Mesendoderm (in vitro differentiated cells): ENCODE measurements around the gene NPVF.
A peak's percentile ranks its signal among the peaks of the same experiment; 100 is the strongest.

ENCODE experiments used
- DNase-seq: peaks from one replicate; pipeline ENCODE4 v3.0.0; 2013
- H2AK5ac ChIP-seq: 2 replicates; pipeline ENCODE4 v1.6.1; 2013; ENCODE audit warnings: low read length, inconsistent platforms
- H2BK120ac ChIP-seq: 2 replicates; pipeline ENCODE4 v1.6.1; 2013; ENCODE audit warnings: low read depth, mild to moderate bottlenecking, low read length, moderate library complexity, mixed read lengths
- H2BK15ac ChIP-seq: replicated peaks from 2 replicates; pipeline ENCODE4 v1.6.1; 2013; ENCODE audit warnings: low read depth, mild to moderate bottlenecking, moderate library complexity
- H2BK5ac ChIP-seq: 2 replicates; pipeline ENCODE4 v1.6.1; 2013; ENCODE audit warnings: low read length, inconsistent platforms
- H3K18ac ChIP-seq: 2 replicates; pipeline ENCODE4 v1.6.1; 2013; ENCODE audit warnings: mild to moderate bottlenecking, low read length, mixed read lengths
- H3K23ac ChIP-seq: one replicate; pipeline ENCODE4 v1.6.1; 2013; ENCODE audit warnings: low read length
- H3K27ac ChIP-seq: 2 replicates; pipeline ENCODE4 v1.5.1; 2013; ENCODE audit warnings: low read depth, mild to moderate bottlenecking, inconsistent platforms, low read length, moderate library complexity
- H3K27me3 ChIP-seq: 2 replicates; pipeline ENCODE4 v1.6.1; 2013; ENCODE audit warnings: low read length, control low read depth, mild to moderate bottlenecking, inconsistent platforms; ENCODE audit not compliant: insufficient read depth, poor library complexity
- H3K36me3 ChIP-seq: 2 replicates; pipeline ENCODE4 v1.6.1; 2013; ENCODE audit warnings: low read length, inconsistent platforms; ENCODE audit not compliant: control insufficient read depth, insufficient read depth
- H3K4ac ChIP-seq: one replicate; pipeline ENCODE4 v1.6.1; 2013; ENCODE audit warnings: low read depth, mild to moderate bottlenecking, low read length, moderate library complexity
- H3K4me1 ChIP-seq: 2 replicates; pipeline ENCODE4 v1.6.1; 2013; ENCODE audit warnings: low read depth, low read length, inconsistent platforms; ENCODE audit not compliant: control insufficient read depth
- H3K4me2 ChIP-seq: 2 replicates; pipeline ENCODE4 v1.6.1; 2013; ENCODE audit warnings: low read length
- H3K4me3 ChIP-seq: 2 replicates; pipeline ENCODE4 v1.5.1; 2013; ENCODE audit warnings: mild to moderate bottlenecking, low read length
- H3K56ac ChIP-seq: one replicate; pipeline ENCODE4 v1.6.1; 2013; ENCODE audit warnings: low read length
- H3K79me1 ChIP-seq: 2 replicates; pipeline ENCODE4 v1.6.1; 2013; ENCODE audit warnings: low read length, inconsistent platforms
- H3K79me2 ChIP-seq: 2 replicates; pipeline ENCODE4 v1.6.1; 2013; ENCODE audit warnings: mild to moderate bottlenecking, low read length; ENCODE audit not compliant: control insufficient read depth, insufficient read depth
- H3K9ac ChIP-seq: 2 replicates; pipeline ENCODE4 v1.6.1; 2013; ENCODE audit warnings: low read length, inconsistent platforms
- H4K5ac ChIP-seq: one replicate; pipeline ENCODE4 v1.6.1; 2013; ENCODE audit warnings: low read length
- H4K8ac ChIP-seq: one replicate; pipeline ENCODE4 v1.6.1; 2013; ENCODE audit warnings: low read depth, mild to moderate bottlenecking, control low read depth, low read length, moderate library complexity
- WGBS: extraction: QIAGEN DNeasy Blood & Tissue Kit; methylation state at CpG from one replicate; pipeline ENCODE4 v1.1.7; 2013; ENCODE audit warnings: low lambda C conversion rate, missing lambda C conversion rate; ENCODE audit not compliant: insufficient coverage; ENCODE audit errors: extremely low coverage; 5-methylcytosine and 5-hydroxymethylcytosine counted together

Gene NPVF

GRCh38 chr7:25253714-25254113 lies 25.4 kb upstream of the NPVF start:
- no peaks in the 10 kb centered on the region for H3K36me3 ChIP-seq
- H3K27me3 ChIP-seq, result no peaks in the 10 kb centered on the region
- H3K79me1 ChIP-seq, result no peaks in the 10 kb centered on the region
- H3K23ac ChIP-seq, result no peak overlapping the region
- H3K56ac ChIP-seq, result no peak overlapping the region
- no peak overlapping the region for H3K18ac ChIP-seq
- H3K9ac ChIP-seq, result no peak overlapping the region
- no peaks in the 10 kb centered on the region for H3K4me1 ChIP-seq
- H2BK5ac ChIP-seq, result no peak overlapping the region
- no peak for DNase-seq
- WGBS, result no CpG with 5 or more reads among the region's 1 CpG
- no peak overlapping the region for H3K4ac ChIP-seq
- H2AK5ac ChIP-seq, result no peak overlapping the region
- H3K4me3 ChIP-seq, result no peak overlapping the region
- H2BK15ac ChIP-seq, result no peak overlapping the region
- H3K79me2 ChIP-seq, result no peaks in the 10 kb centered on the region
- H3K4me2 ChIP-seq, result no peak overlapping the region
- no peak overlapping the region for H2BK120ac ChIP-seq
- no peak overlapping the region for H3K27ac ChIP-seq
- H4K8ac ChIP-seq, result no peak overlapping the region
- H4K5ac ChIP-seq, result no peak overlapping the region

- no peak overlapping the region for H2BK120ac ChIP-seq
- DNase-seq, result no peak
- no peaks in the 10 kb centered on the region for H3K27me3 ChIP-seq
- no peak overlapping the region for H3K4me3 ChIP-seq
- no peak overlapping the region for H3K18ac ChIP-seq
- no peak overlapping the region for H2BK15ac ChIP-seq
- no peak overlapping the region for H3K4me2 ChIP-seq
- no peaks in the 10 kb centered on the region for H3K4me1 ChIP-seq
- no peak overlapping the region for H2BK5ac ChIP-seq
- H4K8ac ChIP-seq, result no peak overlapping the region
- H3K79me2 ChIP-seq, result no peaks in the 10 kb centered on the region
- H3K79me1 ChIP-seq, result no peaks in the 10 kb centered on the region
- WGBS, result no CpG with 5 or more reads among the region's 3 CpGs
- H4K5ac ChIP-seq, result no peak overlapping the region
- no peaks in the 10 kb centered on the region for H3K36me3 ChIP-seq
- no peak overlapping the region for H3K23ac ChIP-seq
- no peak overlapping the region for H3K27ac ChIP-seq
- H3K56ac ChIP-seq, result no peak overlapping the region
- no peak overlapping the region for H3K4ac ChIP-seq
- H2AK5ac ChIP-seq, result no peak overlapping the region
- H3K9ac ChIP-seq, result no peak overlapping the region
These were observed 22.1 kb upstream of the NPVF start for GRCh38 chr7:25250386-25250785.

- H2AK5ac ChIP-seq, result no peak overlapping the region
- H3K27me3 ChIP-seq, result no peaks in the 10 kb centered on the region
- no CpG with 5 or more reads among the region's 3 CpGs for WGBS
- H3K56ac ChIP-seq, result no peak overlapping the region
- no peaks in the 10 kb centered on the region for H3K4me1 ChIP-seq
- no peak overlapping the region for H2BK15ac ChIP-seq
- no peak overlapping the region for H2BK5ac ChIP-seq
- no peak overlapping the region for H4K8ac ChIP-seq
- H2BK120ac ChIP-seq, result no peak overlapping the region
- no peak overlapping the region for H3K18ac ChIP-seq
- no peak for DNase-seq
- no peak overlapping the region for H3K27ac ChIP-seq
- no peaks in the 10 kb centered on the region for H3K36me3 ChIP-seq
- no peak overlapping the region for H3K4me3 ChIP-seq
- no peaks in the 10 kb centered on the region for H3K79me2 ChIP-seq
- H3K4ac ChIP-seq, result no peak overlapping the region
- H3K23ac ChIP-seq, result no peak overlapping the region
- no peak overlapping the region for H4K5ac ChIP-seq
- H3K9ac ChIP-seq, result no peak overlapping the region
- no peak overlapping the region for H3K4me2 ChIP-seq
- H3K79me1 ChIP-seq, result no peaks in the 10 kb centered on the region
These were observed 21.5 kb upstream of the NPVF start for GRCh38 chr7:25249772-25250171.

- no CpG with 5 or more reads among the region's 1 CpG for WGBS
- H2BK120ac ChIP-seq, result peak overlapping the region; percentile 93
- H3K9ac ChIP-seq, result no peak overlapping the region
- H3K4ac ChIP-seq, result peak overlapping the region; percentile 2
- H3K56ac ChIP-seq, result no peak overlapping the region
- H3K36me3 ChIP-seq, result no peaks in the 10 kb centered on the region
- H3K79me1 ChIP-seq, result no peaks in the 10 kb centered on the region
- no peak overlapping the region for H4K5ac ChIP-seq
- no peak overlapping the region for H2BK15ac ChIP-seq
- H3K18ac ChIP-seq, result peak overlapping the region; percentile 53
- no peak overlapping the region for H3K4me2 ChIP-seq
- H3K4me1 ChIP-seq, result peaks cover 6% of the 10 kb centered on the region
- no peak overlapping the region for H4K8ac ChIP-seq
- H3K27ac ChIP-seq, result no peak overlapping the region
- no peak overlapping the region for H3K23ac ChIP-seq
- no peak for DNase-seq
- no peak overlapping the region for H2BK5ac ChIP-seq
- no peaks in the 10 kb centered on the region for H3K27me3 ChIP-seq
- no peak overlapping the region for H2AK5ac ChIP-seq
- no peak overlapping the region for H3K4me3 ChIP-seq
- no peaks in the 10 kb centered on the region for H3K79me2 ChIP-seq
These were observed 18.0 kb upstream of the NPVF start for GRCh38 chr7:25246306-25246705.

- H3K4me2 ChIP-seq, result no peak overlapping the region
- H3K4ac ChIP-seq, result peak overlapping the region; percentile 86
- no peaks in the 10 kb centered on the region for H3K79me1 ChIP-seq
- H3K4me1 ChIP-seq, result peaks cover 6% of the 10 kb centered on the region
- peak; percentile 95 for DNase-seq
- H3K18ac ChIP-seq, result peak overlapping the region; percentile 86
- H3K36me3 ChIP-seq, result no peaks in the 10 kb centered on the region
- H2AK5ac ChIP-seq, result no peak overlapping the region
- H3K23ac ChIP-seq, result no peak overlapping the region
- H2BK5ac ChIP-seq, result peak overlapping the region; percentile 66
- H3K79me2 ChIP-seq, result no peaks in the 10 kb centered on the region
- peak overlapping the region; percentile 51 for H2BK120ac ChIP-seq
- peak overlapping the region; percentile 25 for H3K9ac ChIP-seq
- no peak overlapping the region for H4K8ac ChIP-seq
- no peak overlapping the region for H4K5ac ChIP-seq
- H2BK15ac ChIP-seq, result no peak overlapping the region
- H3K27me3 ChIP-seq, result no peaks in the 10 kb centered on the region
- WGBS, result no CpG with 5 or more reads among the region's 3 CpGs
- peak overlapping the region; percentile 69 for H3K56ac ChIP-seq
- H3K4me3 ChIP-seq, result no peak overlapping the region
- H3K27ac ChIP-seq, result peak overlapping the region; percentile 93
These were observed 16.2 kb upstream of the NPVF start for GRCh38 chr7:25244254-25245033.

GRCh38 chr7:25242678-25243077 lies 14.4 kb upstream of the NPVF start:
- Histone ChIP-seq H2BK5ac (no peak overlapping the region), H3K18ac (no peak overlapping the region), H2AK5ac (no peak overlapping the region), H3K56ac (no peak overlapping the region), H2BK120ac (no peak overlapping the region), H4K8ac (no peak overlapping the region), H3K23ac (no peak overlapping the region), H3K9ac (no peak overlapping the region), H3K4me2 (no peak overlapping the region), H3K27me3 (no peaks in the 10 kb centered on the region), H2BK15ac (no peak overlapping the region), H3K79me1 (no peaks in the 10 kb centered on the region), H3K4ac (no peak overlapping the region), H4K5ac (no peak overlapping the region), H3K27ac (no peak overlapping the region), H3K4me1 (peaks cover 6% of the 10 kb centered on the region), H3K79me2 (no peaks in the 10 kb centered on the region), H3K36me3 (no peaks in the 10 kb centered on the region), H3K4me3 (no peak overlapping the region)
- no CpG with 5 or more reads among the region's 1 CpG for WGBS
- DNase-seq, result no peak
